ENCODE results near the gene SDCCAG8. TPM values are rescaled to one million over a fixed set of nuclear protein-coding genes. Genes with fewer than 3 reads are reported as not detected.

Gene SDCCAG8
- total and polyA plus RNA-seq, 2 experiments from 2014 or later, result 28.0 to 66.7 TPM

- TF ChIP-seq POLR2AphosphoS5 (IDR thresholded peaks at IDR 0.05; ENCODE audit: low read depth), result no peak
- TF ChIP-seq, protein P1, sequence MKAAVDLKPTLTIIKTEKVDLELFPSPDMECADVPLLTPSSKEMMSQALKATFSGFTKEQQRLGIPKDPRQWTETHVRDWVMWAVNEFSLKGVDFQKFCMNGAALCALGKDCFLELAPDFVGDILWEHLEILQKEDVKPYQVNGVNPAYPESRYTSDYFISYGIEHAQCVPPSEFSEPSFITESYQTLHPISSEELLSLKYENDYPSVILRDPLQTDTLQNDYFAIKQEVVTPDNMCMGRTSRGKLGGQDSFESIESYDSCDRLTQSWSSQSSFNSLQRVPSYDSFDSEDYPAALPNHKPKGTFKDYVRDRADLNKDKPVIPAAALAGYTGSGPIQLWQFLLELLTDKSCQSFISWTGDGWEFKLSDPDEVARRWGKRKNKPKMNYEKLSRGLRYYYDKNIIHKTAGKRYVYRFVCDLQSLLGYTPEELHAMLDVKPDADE (IDR thresholded peaks at IDR 0.05), result no peak
- Histone ChIP-seq H3K4me2 (no peak overlapping the region), H4K20me1 (replicated peaks; ENCODE audit: insufficient read depth) (no peaks in the 10 kb centered on the region), H3K27ac (ENCODE audit: low read depth) (no peak overlapping the region), H3K27me3 (ENCODE audit: insufficient read depth) (no peaks in the 10 kb centered on the region), H3K4me1 (ENCODE audit: insufficient read depth) (no peaks in the 10 kb centered on the region), H3K4me3 (no peak overlapping the region), H3K79me2 (replicated peaks; ENCODE audit: insufficient read depth) (no peaks in the 10 kb centered on the region), H3K36me3 (ENCODE audit: insufficient read depth) (no peaks in the 10 kb centered on the region), H3K9me2 (ENCODE audit: insufficient read depth) (no peaks in the 10 kb centered on the region), H3F3A (replicated peaks; ENCODE audit: low read depth) (no peaks in the 10 kb centered on the region), H2AFZ (no peak overlapping the region)
- H3K36me3 Mint-ChIP-seq (ENCODE audit: low read depth), result 0 out of 3 replicates have a peak, but pooled peaks cover 5% of the 10 kb centered on the region
- H3K9me3 Mint-ChIP-seq, result no peaks in the 10 kb centered on the region
- no peak overlapping the region for H3K4me3 Mint-ChIP-seq
- H3K27me3 Mint-ChIP-seq (ENCODE audit: insufficient read depth, low read depth, poor library complexity), result no peaks in the 10 kb centered on the region
- no peak overlapping the region for H3K27ac Mint-ChIP-seq
- DNase-seq (ENCODE audit: low spot score) (no peak), ATAC-seq (no peak)
- H3K4me1 Mint-ChIP-seq, result peaks cover 12% of the 10 kb centered on the region; the same call in 2 of the 3 replicates
Measured at GRCh38 chr1:243379706-243380105, 123.9 kb downstream of the SDCCAG8 start.

DNA sequence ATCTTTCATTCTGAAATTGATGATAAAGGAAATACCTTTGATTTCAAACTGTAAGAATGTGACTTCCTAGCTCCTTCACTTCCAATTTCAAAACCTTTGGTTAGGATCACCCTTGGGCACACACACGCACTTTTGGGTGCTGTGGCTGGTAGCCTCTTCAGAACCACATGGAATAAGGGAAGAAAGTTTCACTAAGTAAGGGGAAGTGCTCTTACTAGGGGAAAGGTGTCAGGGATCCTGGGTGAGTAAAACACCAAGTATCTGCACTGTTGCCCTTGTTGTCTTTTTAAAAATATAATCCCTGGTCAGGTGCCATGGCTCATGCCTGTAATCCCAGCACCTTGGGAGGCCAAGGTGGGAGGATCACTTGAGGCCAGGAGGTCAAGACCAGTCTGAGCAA is 132.4 kb downstream of the SDCCAG8 start:
- no peak for DNase-seq (ENCODE audit: low spot score)
- Histone ChIP-seq H3K79me2 (replicated peaks; ENCODE audit: insufficient read depth) (no peaks in the 10 kb centered on the region), H3K4me1 (ENCODE audit: insufficient read depth) (peaks cover 23% of the 10 kb centered on the region), H4K20me1 (replicated peaks; ENCODE audit: insufficient read depth) (no peaks in the 10 kb centered on the region), H3K4me3 (no peak overlapping the region), H3K36me3 (ENCODE audit: insufficient read depth) (no peaks in the 10 kb centered on the region), H2AFZ (no peak overlapping the region), H3K27ac (ENCODE audit: low read depth) (no peak overlapping the region), H3K9me2 (ENCODE audit: insufficient read depth) (no peaks in the 10 kb centered on the region), H3K4me2 (no peak overlapping the region), H3K27me3 (ENCODE audit: insufficient read depth) (no peaks in the 10 kb centered on the region), H3F3A (replicated peaks; ENCODE audit: low read depth) (no peaks in the 10 kb centered on the region; the same call in 1 of the 2 replicates)
- no peak overlapping the region for H3K4me3 Mint-ChIP-seq
- H3K9me3 Mint-ChIP-seq, result no peaks in the 10 kb centered on the region
- no peaks in the 10 kb centered on the region for H3K36me3 Mint-ChIP-seq (ENCODE audit: low read depth)
- no peak for TF ChIP-seq EZH2phosphoT487 (IDR thresholded peaks at IDR 0.05; ENCODE audit: unreplicated experiment)
- no peak for TF ChIP-seq STAT1 (IDR thresholded peaks at IDR 0.05; ENCODE audit: unreplicated experiment)
- ATAC-seq, result no peak
- H3K27me3 Mint-ChIP-seq (ENCODE audit: insufficient read depth, low read depth, poor library complexity), result no peaks in the 10 kb centered on the region
- peaks cover 27% of the 10 kb centered on the region for H3K4me1 Mint-ChIP-seq
- no peak overlapping the region for H3K27ac Mint-ChIP-seq

- H3K4me3 Mint-ChIP-seq, result no peak overlapping the region; the same call in 2 of the 3 replicates
- TF ChIP-seq POLR2AphosphoS5 (IDR thresholded peaks at IDR 0.05; ENCODE audit: low read depth), result no peak
- TF ChIP-seq EZH2phosphoT487 (IDR thresholded peaks at IDR 0.05; ENCODE audit: unreplicated experiment), result no peak
- TF ChIP-seq ZNF331 (CRISPR knock-in tag; IDR thresholded peaks at IDR 0.05; ENCODE audit: low read depth), result no peak
- no peak for TF ChIP-seq NANOG (IDR thresholded peaks at IDR 0.05; ENCODE audit: borderline replicate concordance)
- no peak for TF ChIP-seq STAT1 (IDR thresholded peaks at IDR 0.05; ENCODE audit: unreplicated experiment)
- TF ChIP-seq CREB1 (CRISPR knock-in tag; IDR thresholded peaks at IDR 0.05; ENCODE audit: low read depth), result no peak
- no peak for TF ChIP-seq EZH2 (IDR thresholded peaks at IDR 0.05; ENCODE audit: low read depth, unreplicated experiment)
- TF ChIP-seq, protein P2, sequence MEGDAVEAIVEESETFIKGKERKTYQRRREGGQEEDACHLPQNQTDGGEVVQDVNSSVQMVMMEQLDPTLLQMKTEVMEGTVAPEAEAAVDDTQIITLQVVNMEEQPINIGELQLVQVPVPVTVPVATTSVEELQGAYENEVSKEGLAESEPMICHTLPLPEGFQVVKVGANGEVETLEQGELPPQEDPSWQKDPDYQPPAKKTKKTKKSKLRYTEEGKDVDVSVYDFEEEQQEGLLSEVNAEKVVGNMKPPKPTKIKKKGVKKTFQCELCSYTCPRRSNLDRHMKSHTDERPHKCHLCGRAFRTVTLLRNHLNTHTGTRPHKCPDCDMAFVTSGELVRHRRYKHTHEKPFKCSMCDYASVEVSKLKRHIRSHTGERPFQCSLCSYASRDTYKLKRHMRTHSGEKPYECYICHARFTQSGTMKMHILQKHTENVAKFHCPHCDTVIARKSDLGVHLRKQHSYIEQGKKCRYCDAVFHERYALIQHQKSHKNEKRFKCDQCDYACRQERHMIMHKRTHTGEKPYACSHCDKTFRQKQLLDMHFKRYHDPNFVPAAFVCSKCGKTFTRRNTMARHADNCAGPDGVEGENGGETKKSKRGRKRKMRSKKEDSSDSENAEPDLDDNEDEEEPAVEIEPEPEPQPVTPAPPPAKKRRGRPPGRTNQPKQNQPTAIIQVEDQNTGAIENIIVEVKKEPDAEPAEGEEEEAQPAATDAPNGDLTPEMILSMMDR (conservative IDR thresholded peaks at IDR 0.05; ENCODE audit: low read depth in 2 of 2), result no peak
- TF ChIP-seq JUNB (IDR thresholded peaks at IDR 0.05; ENCODE audit: unreplicated experiment), result no peak
- TF ChIP-seq, protein P1 (IDR thresholded peaks at IDR 0.05), result no peak
- TF ChIP-seq ZNF114 (CRISPR knock-in tag; IDR thresholded peaks at IDR 0.05), result no peak
Measured at GRCh38 chr1:243390162-243390791, 134.4 kb downstream of the SDCCAG8 start.

More at GRCh38 chr1:243390162-243390791, 134.4 kb downstream of the SDCCAG8 start:
- H3K36me3 ChIP-seq (ENCODE audit: insufficient read depth), result no peaks in the 10 kb centered on the region
- no peaks in the 10 kb centered on the region for H4K20me1 ChIP-seq (replicated peaks; ENCODE audit: insufficient read depth)
- no peaks in the 10 kb centered on the region for H3K27me3 ChIP-seq (ENCODE audit: insufficient read depth)
- Mint-ChIP-seq H3K36me3 (ENCODE audit: low read depth) (no peaks in the 10 kb centered on the region), H3K27me3 (ENCODE audit: insufficient read depth, low read depth, poor library complexity) (no peaks in the 10 kb centered on the region), H3K4me1 (peaks cover 35% of the 10 kb centered on the region), H3K9me3 (no peaks in the 10 kb centered on the region), H3K27ac (no peak overlapping the region)
- ATAC-seq (peak; percentile 31; the same call in 2 of the 3 replicates), DNase-seq (ENCODE audit: low spot score) (no peak)
- peaks cover 29% of the 10 kb centered on the region for H3K4me1 ChIP-seq (ENCODE audit: insufficient read depth)
- no peak overlapping the region; the same call in 1 of the 2 replicates for H2AFZ ChIP-seq
- H3K4me2 ChIP-seq, result no peak overlapping the region
- H3K27ac ChIP-seq (ENCODE audit: low read depth), result no peak overlapping the region
- H3F3A ChIP-seq (replicated peaks; ENCODE audit: low read depth), result no peaks in the 10 kb centered on the region; the same call in 1 of the 2 replicates
- no peaks in the 10 kb centered on the region for H3K9me2 ChIP-seq (ENCODE audit: insufficient read depth)
- H3K79me2 ChIP-seq (replicated peaks; ENCODE audit: insufficient read depth), result no peaks in the 10 kb centered on the region
- no peak overlapping the region for H3K4me3 ChIP-seq

Data from GM23338 (cell line).